HEK293T (cell line): ENCODE results near the gene DTNB.

Source experiments
- CTCF ChIA-PET: fragments of 350-600 bp; formaldehyde crosslinking; extraction: SDS; loops from one replicate; lab custom pipeline; 2021; ENCODE audit warnings: antibody characterized with exemption, inconsistent platforms; lab: Yijun Ruan, JAX
- POLR2A ChIA-PET: fragments of 350-600 bp; formaldehyde crosslinking; extraction: SDS; loops from one replicate; lab custom pipeline; 2020; ENCODE audit warnings: antibody characterized with exemption, inconsistent platforms; lab: Yijun Ruan, JAX
- DNase-seq: peaks from one replicate; pipeline ENCODE4 v3.0.0; 2012; ENCODE audit warnings: mixed read lengths; ENCODE audit errors: extremely low spot score
- ARNT ChIP-seq: fragments of 450-650 bp; IDR thresholded peaks from 2 replicates; pipeline ENCODE4 v1.6.1; 2017; ENCODE audit warnings: mild to moderate bottlenecking
- BHLHE40 ChIP-seq: fragments of 450-650 bp; IDR thresholded peaks from 2 replicates; pipeline ENCODE4 v1.6.1; 2016; ENCODE audit warnings: mild to moderate bottlenecking, moderate library complexity, borderline replicate concordance
- CTBP1 ChIP-seq: fragments of 450-650 bp; IDR thresholded peaks from 2 replicates; pipeline ENCODE4 v1.6.1; 2016; ENCODE audit warnings: borderline replicate concordance
- ELF4 ChIP-seq: fragments of 450-650 bp; IDR thresholded peaks from 2 replicates; pipeline ENCODE4 v1.6.1; 2017; ENCODE audit warnings: antibody characterized with exemption
- FOXA1 ChIP-seq: fragments of 450-650 bp; IDR thresholded peaks from 2 replicates; pipeline ENCODE4 v1.6.1; 2016; ENCODE audit warnings: mild to moderate bottlenecking
- FOXK2 ChIP-seq: fragments of 450-650 bp; IDR thresholded peaks from 2 replicates; pipeline ENCODE4 v1.6.1; 2016; ENCODE audit warnings: mild to moderate bottlenecking
- FOXM1 ChIP-seq: fragments of 450-650 bp; IDR thresholded peaks from 2 replicates; pipeline ENCODE4 v1.6.1; 2017; ENCODE audit warnings: mild to moderate bottlenecking, borderline replicate concordance
- HDGF ChIP-seq: fragments of 450-650 bp; IDR thresholded peaks from 2 replicates; pipeline ENCODE4 v1.6.1; 2017; ENCODE audit warnings: antibody characterized with exemption, borderline replicate concordance
- L3MBTL2 ChIP-seq: fragments of 450-650 bp; conservative IDR thresholded peaks from 2 replicates; pipeline ENCODE4 v1.6.1; 2016; ENCODE audit warnings: mild to moderate bottlenecking
- LEF1 ChIP-seq: fragments of 450-650 bp; IDR thresholded peaks from 2 replicates; pipeline ENCODE4 v1.6.1; 2017; ENCODE audit warnings: mild to moderate bottlenecking, borderline replicate concordance
- NFRKB ChIP-seq: fragments of 450-650 bp; IDR thresholded peaks from 2 replicates; pipeline ENCODE4 v1.6.1; 2016; ENCODE audit warnings: mild to moderate bottlenecking, moderate library complexity
- PKNOX1 ChIP-seq: fragments of 450-650 bp; IDR thresholded peaks from 2 replicates; pipeline ENCODE4 v1.6.1; 2016
- SP1 ChIP-seq: fragments of 450-650 bp; IDR thresholded peaks from 2 replicates; pipeline ENCODE4 v1.6.1; 2017
- SUZ12 ChIP-seq: fragments of 450-650 bp; IDR thresholded peaks from 2 replicates; pipeline ENCODE4 v1.6.1; 2016; ENCODE audit warnings: mild to moderate bottlenecking
- TARDBP ChIP-seq: fragments of 450-650 bp; IDR thresholded peaks from 2 replicates; pipeline ENCODE4 v1.6.1; 2016
- ZNF384 ChIP-seq: fragments of 450-650 bp; IDR thresholded peaks from 2 replicates; pipeline ENCODE4 v1.6.1; 2016

The DTNB gene

GRCh38 chr2:25377822-25378421 lies 295.5 kb downstream of the DTNB start:
- TF ChIP-seq ZNF384 (no peak), HDGF (no peak), ELF4 (no peak), BHLHE40 (no peak), FOXA1 (no peak), ARNT (no peak), LEF1 (no peak), CTBP1 (no peak), FOXK2 (no peak), PKNOX1 (no peak), NFRKB (no peak), TARDBP (no peak), FOXM1 (no peak), SP1 (no peak), L3MBTL2 (no peak)
- DNase-seq: no peak
- ChIA-PET POLR2A (interaction anchor here (0.8 kb wide), 1 partner anchor 16 kb away, joined by 3 read pairs; no protein-coding TSS in a partner anchor), CTCF (no interaction called here)

- POLR2A ChIA-PET: interaction anchor here (0.8 to 1.8 kb wide), 3 partner anchors 15 to 34 kb away, joined by 3 to 6 read pairs (median 3); no protein-coding TSS in a partner anchor
- no peak for TF ChIP-seq ARNT
- no peak for TF ChIP-seq ELF4
- 0 out of 2 replicates have a peak, but pooled peaks have one; percentile 44 for TF ChIP-seq LEF1
- no peak for TF ChIP-seq FOXA1
- no peak for TF ChIP-seq ZNF384
- no peak for TF ChIP-seq TARDBP
- CTCF ChIA-PET: interaction anchor here (0.6 to 2.6 kb wide), 5 partner anchors 15 to 148 kb away, joined by 3 to 15 read pairs (median 3); no protein-coding TSS in a partner anchor
- peak; percentile 95 for DNase-seq
Observed at GRCh38 chr2:25376750-25377621, 296.4 kb downstream of the DTNB start.

- CTCF ChIA-PET: interaction anchor here (0.6 to 2.6 kb wide), 6 partner anchors 10 to 148 kb away, joined by 3 to 15 read pairs (median 3); no protein-coding TSS in a partner anchor
- POLR2A ChIA-PET: interaction anchor here (0.8 to 1.8 kb wide), 3 partner anchors 14 to 36 kb away, joined by 3 to 6 read pairs (median 3); no protein-coding TSS in a partner anchor
- TF ChIP-seq ZNF384: no peak
- TF ChIP-seq NFRKB: no peak
- no peak for DNase-seq
Observed at GRCh38 chr2:25375989-25376545, 297.3 kb downstream of the DTNB start.

- ChIA-PET POLR2A (interaction anchor here (0.8 to 1.8 kb wide), 2 partner anchors 13 to 36 kb away, joined by 3 to 6 read pairs; no protein-coding TSS in a partner anchor), CTCF (interaction anchor here (0.7 to 2.6 kb wide), 4 partner anchors 10 to 52 kb away, joined by 3 to 15 read pairs (median 3); no protein-coding TSS in a partner anchor)
- no peak for DNase-seq
- TF ChIP-seq ARNT (no peak), FOXM1 (no peak), SUZ12 (no peak), BHLHE40 (no peak), LEF1 (no peak), NFRKB (no peak), ZNF384 (no peak), CTBP1 (no peak), FOXK2 (no peak), L3MBTL2 (no peak), SP1 (no peak), HDGF (no peak), ELF4 (no peak), TARDBP (no peak), PKNOX1 (no peak), FOXA1 (no peak)
Observed at GRCh38 chr2:25375371-25375988, 297.9 kb downstream of the DTNB start.

- POLR2A ChIA-PET: no interaction called here
- TF ChIP-seq PKNOX1: no peak
- no peak for TF ChIP-seq BHLHE40
- no peak for TF ChIP-seq TARDBP
- no peak for TF ChIP-seq ARNT
- TF ChIP-seq SUZ12: no peak
- DNase-seq: no peak
- CTCF ChIA-PET: interaction anchor here (0.7 to 2.6 kb wide), 2 partner anchors 9 to 13 kb away, joined by 3 to 15 read pairs; no protein-coding TSS in a partner anchor
Observed at GRCh38 chr2:25374827-25375226, 298.6 kb downstream of the DTNB start.

- ChIA-PET POLR2A (no interaction called here), CTCF (no interaction called here)
- no peak for TF ChIP-seq NFRKB
- no peak for TF ChIP-seq CTBP1
- TF ChIP-seq TARDBP: no peak
- no peak for TF ChIP-seq L3MBTL2
- no peak for TF ChIP-seq ARNT
- no peak for TF ChIP-seq FOXA1
- no peak for TF ChIP-seq PKNOX1
- no peak for TF ChIP-seq BHLHE40
- TF ChIP-seq LEF1: no peak
- TF ChIP-seq SUZ12: no peak
- TF ChIP-seq ELF4: no peak
- TF ChIP-seq FOXK2: no peak
- no peak for TF ChIP-seq HDGF
- no peak for TF ChIP-seq FOXM1
- no peak for TF ChIP-seq ZNF384
- DNase-seq: no peak
Observed at GRCh38 chr2:25374411-25374810, 299.0 kb downstream of the DTNB start.
